MV-4-11 (cell line): ENCODE results near the gene CCDC201.
"Not testable (repeated sequence)": the region's sequence is repeated elsewhere in the genome, so short reads cannot be mapped to it uniquely, and the experiment has no call there.

Source experiments
- DNase-seq: peaks from one replicate; lab custom pipeline; 2025; lab: John Stamatoyannopoulos, UW

Gene CCDC201

GRCh38 chr7:45874408-45875131, 1.7 kb upstream of the CCDC201 start:
- no peak for DNase-seq

GRCh38 chr7:45873355-45873754, 473 bp upstream of the CCDC201 start:
- no peak for DNase-seq

GRCh38 chr7:45872116-45873034, 507 bp downstream of the CCDC201 start:
- DNase-seq, result no peak

GRCh38 chr7:45869426-45869825, 3.5 kb downstream of the CCDC201 start:
- no peak for DNase-seq

- no peak for DNase-seq
Measured at GRCh38 chr7:45867471-45867870, 5.4 kb downstream of the CCDC201 start.

- no peak for DNase-seq
Measured at GRCh38 chr7:45865594-45866410, 7.1 kb downstream of the CCDC201 start.

GRCh38 chr7:45863715-45864114, 9.2 kb downstream of the CCDC201 start:
- no peak for DNase-seq

- DNase-seq, result not testable (repeated sequence)
Measured at GRCh38 chr7:45856888-45857287, 16.0 kb downstream of the CCDC201 start.

GRCh38 chr7:45855680-45856079, 17.2 kb downstream of the CCDC201 start:
- not testable (repeated sequence) for DNase-seq

DNA sequence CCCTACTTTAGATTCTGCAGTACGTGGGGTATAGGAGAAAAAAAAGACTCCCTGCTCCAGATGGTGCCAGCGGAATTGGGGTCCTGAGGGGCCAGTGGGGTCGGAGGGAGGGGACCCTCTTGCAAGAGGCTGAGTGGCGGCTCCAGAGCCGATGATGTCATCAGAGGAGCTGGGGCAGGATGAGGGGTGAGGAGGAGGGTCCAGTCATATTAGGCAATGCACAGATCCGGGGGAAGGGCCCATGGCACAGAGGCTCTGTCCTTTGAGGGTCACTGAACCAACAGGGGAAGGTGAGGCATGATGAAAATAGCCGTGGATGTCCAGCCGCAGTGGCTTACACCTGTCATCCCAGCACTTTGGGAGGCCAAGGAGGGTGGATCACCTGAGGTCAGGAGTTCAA, 19.4 kb downstream of the CCDC201 start:
- DNase-seq, result not testable (repeated sequence)

DNA sequence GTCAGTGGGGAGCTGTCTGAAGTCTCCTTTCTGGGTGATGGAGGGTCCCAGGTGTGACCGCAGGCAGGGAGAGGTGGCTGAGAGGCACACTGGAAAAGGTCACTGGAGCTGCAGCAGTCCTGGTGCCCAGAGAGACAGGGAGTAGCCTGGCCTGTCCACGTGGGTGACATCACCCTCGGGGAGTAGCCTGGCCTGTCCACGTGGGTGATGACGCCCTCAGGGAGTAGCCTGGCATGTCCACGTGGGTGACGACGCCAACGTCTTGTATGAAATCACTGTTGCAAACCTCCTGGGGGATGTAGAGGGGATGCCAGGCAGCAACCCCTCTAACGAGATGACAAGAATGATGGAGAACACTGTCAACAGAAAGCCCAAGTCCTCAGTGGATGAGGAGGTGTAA, 19.9 kb downstream of the CCDC201 start:
- not testable (repeated sequence) for DNase-seq

GRCh38 chr7:45848734-45849133, 24.1 kb downstream of the CCDC201 start:
- not testable (repeated sequence) for DNase-seq

- not testable (repeated sequence) for DNase-seq
Measured at GRCh38 chr7:45846536-45846935, 26.3 kb downstream of the CCDC201 start.

- not testable (repeated sequence) for DNase-seq
Measured at GRCh38 chr7:45841926-45842717, 30.8 kb downstream of the CCDC201 start.

DNA sequence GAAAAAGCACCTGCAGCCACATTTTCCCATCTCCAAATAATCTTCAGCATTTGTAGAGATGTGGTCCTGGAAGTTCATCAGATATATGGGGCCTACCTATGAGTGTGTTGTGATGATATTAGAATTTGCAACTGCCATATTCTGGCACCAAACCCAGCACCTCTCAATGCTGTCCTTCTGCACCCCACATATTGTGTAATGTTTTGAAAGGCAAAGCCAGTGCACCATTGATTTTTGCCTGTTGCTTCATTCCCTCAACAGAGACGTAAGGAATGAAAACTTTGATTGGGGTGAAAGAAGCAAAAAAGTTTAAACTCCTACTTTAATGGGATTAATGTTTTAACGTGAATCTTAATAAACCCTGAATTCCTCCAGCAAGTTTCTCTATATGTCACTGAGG, 34.0 kb downstream of the CCDC201 start:
- DNase-seq, result not testable (repeated sequence)

DNA sequence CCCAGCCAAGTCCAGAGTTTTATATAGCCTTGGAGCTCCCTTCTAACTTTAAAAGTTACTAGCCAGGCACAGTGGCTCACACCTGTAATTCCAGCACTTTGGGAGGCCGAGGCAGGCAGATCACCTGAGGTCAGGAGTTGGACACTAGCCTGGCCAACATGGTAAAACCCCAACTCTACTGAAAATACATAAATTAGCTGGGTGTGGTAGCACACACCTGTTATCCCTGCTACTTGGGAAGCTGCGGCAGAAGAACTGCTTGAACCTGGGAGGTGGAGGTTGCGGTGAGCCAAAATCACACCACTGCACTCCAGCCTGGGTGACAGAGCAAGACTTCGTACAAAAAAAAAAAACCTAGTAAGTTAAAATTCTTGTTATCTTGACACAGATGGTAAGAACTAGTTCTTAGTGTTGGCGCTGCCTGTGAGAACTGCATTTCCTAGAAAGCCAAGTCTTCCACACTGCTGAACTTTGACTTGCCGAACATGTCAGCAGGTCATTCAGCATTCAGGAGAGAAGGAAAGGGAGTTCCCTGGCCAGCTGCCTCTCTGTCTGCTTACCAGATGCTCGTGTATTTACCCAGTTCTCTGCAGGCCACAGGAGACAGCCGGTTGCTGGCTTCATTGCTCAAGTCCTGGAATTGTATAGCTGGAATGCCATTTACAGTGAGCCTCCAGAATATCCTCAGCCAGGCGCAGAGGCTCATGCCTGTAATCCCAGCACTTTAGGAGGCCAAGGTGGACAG, 40.3 kb downstream of the CCDC201 start:
- DNase-seq, result not testable (repeated sequence)

- DNase-seq, result not testable (repeated sequence)
Measured at GRCh38 chr7:45829846-45830245, 43.0 kb downstream of the CCDC201 start.

- not testable (repeated sequence) for DNase-seq
Measured at GRCh38 chr7:45827731-45828130, 45.2 kb downstream of the CCDC201 start.

DNA sequence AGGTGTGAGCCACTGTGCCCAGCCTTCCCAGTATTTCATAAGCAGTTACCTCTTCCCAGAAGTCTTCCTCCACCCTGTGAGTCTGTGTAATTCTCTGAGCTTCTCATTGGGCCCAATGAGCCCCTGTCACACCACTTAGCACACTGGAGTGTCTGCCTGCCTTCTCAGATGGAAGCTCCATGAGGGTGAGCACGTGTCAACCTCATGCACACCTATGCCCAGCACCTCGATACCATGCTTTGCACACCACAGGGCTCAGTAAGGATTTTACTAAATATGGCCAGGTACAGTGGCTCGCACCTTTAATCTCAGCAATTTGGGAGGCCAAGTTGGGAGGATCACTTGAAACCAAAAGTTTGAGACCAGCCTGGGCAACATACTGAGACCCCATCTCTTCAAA, 46.3 kb downstream of the CCDC201 start:
- not testable (repeated sequence) for DNase-seq

GRCh38 chr7:45818763-45819162, 54.1 kb downstream of the CCDC201 start:
- DNase-seq, result not testable (repeated sequence)
